Measurements from ENCODE around the gene NT5C3B. TPM values are rescaled to one million over a fixed set of nuclear protein-coding genes. Genes with fewer than 3 reads are reported as not detected.
"Not testable (repeated sequence)": the region's sequence is repeated elsewhere in the genome, so short reads cannot be mapped to it uniquely, and the experiment has no call there.

NT5C3B gene
- total and polyA plus RNA-seq, 2 experiments from 2014 or later: 47.7 to 87.8 TPM

DNA sequence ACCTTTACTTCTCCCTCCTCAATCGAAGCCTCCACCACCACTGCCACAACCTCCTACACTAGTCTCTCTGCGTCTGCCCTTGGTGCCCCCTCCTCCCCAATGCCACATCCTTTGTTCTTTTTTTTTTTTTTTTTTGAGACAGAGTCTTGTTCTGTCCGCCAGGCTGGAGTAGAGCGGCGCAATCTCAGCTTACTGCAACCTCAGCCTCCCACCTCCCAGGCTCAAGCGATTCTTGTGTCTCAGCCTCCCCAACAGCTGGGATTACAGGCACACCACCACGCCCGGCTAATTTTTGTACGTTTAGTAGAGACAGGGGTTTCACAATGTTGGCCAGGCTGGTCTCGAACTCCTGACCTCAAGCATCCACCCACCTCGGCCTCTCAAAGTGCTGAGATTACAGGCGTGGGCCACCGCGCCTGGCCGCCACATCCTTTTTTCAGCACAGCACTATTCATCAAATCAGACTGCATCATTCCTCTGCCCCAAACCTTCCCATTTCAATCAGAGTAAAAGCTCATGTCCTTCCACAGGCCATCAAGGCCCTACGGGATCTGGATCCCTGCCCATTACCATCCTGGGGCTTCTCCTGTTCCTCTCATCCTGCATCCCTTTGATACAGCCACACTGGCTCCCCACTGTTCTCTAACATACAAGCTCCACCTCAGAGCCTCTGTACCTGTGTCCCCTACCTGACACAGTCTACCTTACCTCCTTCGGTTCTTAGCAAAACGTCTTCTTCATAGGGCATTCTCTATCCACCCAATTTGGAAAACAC, 27.2 kb upstream of the NT5C3B start:
- H3K36me3 ChIP-seq (replicated peaks; ENCODE audit: insufficient read depth, low read depth): no peaks in the 10 kb centered on the region
- no peak for DNase-seq (ENCODE audit: low spot score)
- WGBS (ENCODE audit: low lambda C conversion rate, missing lambda C conversion rate): 74% methylated on average over 17 of the region's 18 CpGs
- peaks cover 64% of the 10 kb centered on the region for H3K79me2 ChIP-seq
- no peak overlapping the region for H2AFZ ChIP-seq
- no peak overlapping the region for H3K27ac ChIP-seq
- no peaks in the 10 kb centered on the region for H3K9me3 ChIP-seq (ENCODE audit: low read depth)
- H3K9me2 ChIP-seq (replicated peaks; ENCODE audit: insufficient read depth): no peaks in the 10 kb centered on the region
- peaks cover 9% of the 10 kb centered on the region for H3K4me1 ChIP-seq (ENCODE audit: insufficient read depth)
- no peak overlapping the region for H3K4me3 ChIP-seq
- TF ChIP-seq EZH2 (IDR thresholded peaks at IDR 0.05; ENCODE audit: borderline replicate concordance) (no peak), EZH2phosphoT487 (IDR thresholded peaks at IDR 0.05; ENCODE audit: low read depth, severe bottlenecking, unreplicated experiment) (no peak), CTCF (IDR thresholded peaks at IDR 0.05; ENCODE audit: poor library complexity) (no peak)
- no peaks in the 10 kb centered on the region for H3K27me3 ChIP-seq
- peaks cover 53% of the 10 kb centered on the region for H4K20me1 ChIP-seq (ENCODE audit: insufficient read depth, poor library complexity, severe bottlenecking)
- peak overlapping the region; percentile 96 for H3K4me2 ChIP-seq

DNA sequence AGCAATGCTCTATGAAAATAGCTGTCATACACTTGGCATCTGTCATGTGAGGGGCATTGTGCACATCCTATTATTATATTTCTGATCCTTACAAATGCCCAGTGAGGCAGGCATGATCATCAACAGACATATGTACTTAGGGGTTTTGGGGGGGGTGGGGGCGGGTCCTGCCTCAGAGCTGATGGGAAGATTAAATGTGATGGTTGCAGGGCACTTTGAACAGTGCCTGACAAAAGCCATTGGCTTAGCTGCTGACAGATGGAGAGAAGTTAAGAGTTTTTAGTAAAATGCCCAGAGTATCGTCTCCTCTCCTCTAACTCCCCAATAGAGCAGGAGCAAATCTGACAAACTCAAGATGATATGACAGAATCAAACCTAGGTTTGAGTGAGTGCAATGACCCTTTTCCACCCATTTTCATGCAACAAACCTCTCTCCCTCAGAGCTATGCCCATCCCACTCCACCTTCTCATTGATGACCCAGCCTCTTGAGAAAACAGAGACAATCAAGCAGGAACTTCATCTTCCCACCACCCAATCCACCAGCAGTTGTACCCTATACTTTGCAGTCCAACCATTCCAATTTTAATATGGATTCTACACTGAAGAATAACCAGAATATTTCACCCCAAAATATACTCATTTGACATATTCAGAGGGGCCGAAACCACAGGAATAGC, 24.4 kb upstream of the NT5C3B start:
- TF ChIP-seq CTCF (IDR thresholded peaks at IDR 0.05; ENCODE audit: poor library complexity) (no peak), EZH2phosphoT487 (IDR thresholded peaks at IDR 0.05; ENCODE audit: low read depth, severe bottlenecking, unreplicated experiment) (no peak), EZH2 (IDR thresholded peaks at IDR 0.05; ENCODE audit: borderline replicate concordance) (no peak)
- H4K20me1 ChIP-seq (ENCODE audit: insufficient read depth, poor library complexity, severe bottlenecking): peaks cover 57% of the 10 kb centered on the region
- peaks cover 9% of the 10 kb centered on the region for H3K4me1 ChIP-seq (ENCODE audit: insufficient read depth)
- no peak overlapping the region for H2AFZ ChIP-seq
- peaks cover 89% of the 10 kb centered on the region for H3K79me2 ChIP-seq
- H3K36me3 ChIP-seq (replicated peaks; ENCODE audit: insufficient read depth, low read depth): no peaks in the 10 kb centered on the region
- WGBS (ENCODE audit: low lambda C conversion rate, missing lambda C conversion rate): 65% methylated on average over 3 of the region's 3 CpGs
- H3K9me3 ChIP-seq (ENCODE audit: low read depth): no peaks in the 10 kb centered on the region
- no peaks in the 10 kb centered on the region for H3K27me3 ChIP-seq
- H3K27ac ChIP-seq: no peak overlapping the region
- H3K4me2 ChIP-seq: no peak overlapping the region
- DNase-seq (ENCODE audit: low spot score): no peak
- H3K4me3 ChIP-seq: no peak overlapping the region
- no peaks in the 10 kb centered on the region for H3K9me2 ChIP-seq (replicated peaks; ENCODE audit: insufficient read depth)

- H3K9me3 ChIP-seq (ENCODE audit: low read depth); H2AFZ ChIP-seq; H3K4me1 ChIP-seq (ENCODE audit: insufficient read depth); H3K9me2 ChIP-seq (replicated peaks; ENCODE audit: insufficient read depth); H3K36me3 ChIP-seq (replicated peaks; ENCODE audit: insufficient read depth, low read depth); H3K4me3 ChIP-seq; H3K27ac ChIP-seq; H3K4me2 ChIP-seq; H3K27me3 ChIP-seq; DNase-seq (ENCODE audit: low spot score): not testable (repeated sequence)
- WGBS (ENCODE audit: low lambda C conversion rate, missing lambda C conversion rate): over 99% methylated on average over 14 of the region's 14 CpGs
- Histone ChIP-seq H4K20me1 (ENCODE audit: insufficient read depth, poor library complexity, severe bottlenecking) (peaks cover 42% of the 10 kb centered on the region), H3K79me2 (peaks cover 70% of the 10 kb centered on the region)
These were observed 15.3 kb upstream of the NT5C3B start for GRCh38 chr17:41851382-41851781.

DNA sequence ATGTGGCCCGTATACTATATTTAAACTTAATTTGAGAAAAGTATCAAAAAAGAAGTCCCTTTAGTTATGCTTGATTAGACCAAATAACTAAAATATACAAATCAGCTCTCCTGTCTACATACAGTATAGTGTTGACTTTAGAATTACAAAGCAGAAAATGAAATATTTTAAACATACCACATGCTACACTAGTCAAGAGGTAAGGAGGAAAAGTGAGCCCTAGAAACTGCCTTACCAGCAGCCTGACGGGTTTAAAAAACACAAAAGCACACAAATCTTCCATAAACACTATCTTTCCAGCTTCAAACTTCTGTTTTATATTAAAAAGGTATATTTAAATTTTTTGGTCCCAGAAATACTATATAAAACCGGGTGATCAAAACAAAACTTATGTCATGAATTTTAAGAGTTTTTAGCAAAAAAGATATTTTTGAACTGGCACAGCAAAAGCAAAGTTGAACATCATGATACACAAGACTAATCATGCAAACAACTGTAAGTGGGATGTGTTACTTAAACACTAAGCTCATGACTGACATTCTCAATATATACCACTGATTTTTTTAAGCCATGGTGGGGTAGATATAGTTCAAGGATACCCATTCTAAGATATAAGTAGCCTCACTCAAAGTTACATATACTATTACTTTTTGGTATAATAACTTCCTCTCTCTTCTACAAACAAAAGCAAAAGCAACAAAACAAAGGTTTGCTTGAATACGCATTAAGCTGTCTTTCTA, 13.4 kb upstream of the NT5C3B start:
- TF ChIP-seq EZH2 (IDR thresholded peaks at IDR 0.05; ENCODE audit: borderline replicate concordance) (no peak), EZH2phosphoT487 (IDR thresholded peaks at IDR 0.05; ENCODE audit: low read depth, severe bottlenecking, unreplicated experiment) (no peak), CTCF (IDR thresholded peaks at IDR 0.05; ENCODE audit: poor library complexity) (no peak)
- peaks cover 34% of the 10 kb centered on the region for H4K20me1 ChIP-seq (ENCODE audit: insufficient read depth, poor library complexity, severe bottlenecking)
- no peaks in the 10 kb centered on the region for H3K4me1 ChIP-seq (ENCODE audit: insufficient read depth)
- no peak for DNase-seq (ENCODE audit: low spot score)
- H3K4me2 ChIP-seq: no peak overlapping the region
- no peak overlapping the region for H3K27ac ChIP-seq
- no peak overlapping the region for H2AFZ ChIP-seq
- peaks cover 55% of the 10 kb centered on the region for H3K79me2 ChIP-seq
- no peak overlapping the region for H3K4me3 ChIP-seq
- no peaks in the 10 kb centered on the region for H3K9me3 ChIP-seq (ENCODE audit: low read depth)
- no peaks in the 10 kb centered on the region for H3K27me3 ChIP-seq
- no peaks in the 10 kb centered on the region for H3K9me2 ChIP-seq (replicated peaks; ENCODE audit: insufficient read depth)
- no peaks in the 10 kb centered on the region for H3K36me3 ChIP-seq (replicated peaks; ENCODE audit: insufficient read depth, low read depth)
- WGBS (ENCODE audit: low lambda C conversion rate, missing lambda C conversion rate): 83% methylated on average over 4 of the region's 4 CpGs
